GM12865 (cell line): ENCODE measurements around the gene SH3BGRL.

Source experiments
- DNase-seq: peaks from one replicate; pipeline ENCODE4 v3.0.0; 2010; ENCODE audit warnings: low read depth
- H3K4me3 ChIP-seq: 2 replicates; pipeline ENCODE4 v1.5.1; 2011; ENCODE audit warnings: mild to moderate bottlenecking, low read depth, low read length, control low read depth
- TF ChIP-seq, protein P1 (sequence below): IDR thresholded peaks from 2 replicates; pipeline ENCODE4 v1.5.1; 2011; ENCODE audit warnings: low read length, control low read depth, low read depth, inconsistent platforms; ENCODE audit not compliant: insufficient read depth; ENCODE audit errors: missing control alignments

SH3BGRL gene

DNA sequence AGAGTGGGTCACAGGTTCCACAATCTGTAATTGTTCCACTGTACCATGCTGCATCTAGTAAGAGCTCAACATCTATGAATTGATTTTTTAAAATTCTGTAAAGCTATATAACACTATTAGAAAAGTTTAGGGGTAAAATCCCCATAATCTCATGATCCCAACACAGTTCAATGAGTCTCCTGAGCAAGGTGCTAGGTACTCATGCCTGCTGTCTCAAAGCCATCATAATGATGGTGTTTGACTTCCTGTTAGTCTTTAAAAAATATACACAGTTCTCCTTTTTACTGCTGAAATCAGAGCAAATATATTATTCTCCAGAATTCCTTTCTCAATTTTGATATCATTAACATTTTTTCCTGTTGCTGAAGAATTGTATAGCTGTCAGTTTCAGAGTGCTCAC is 55.9 kb downstream of the SH3BGRL start:
- DNase-seq: no peak
- no peak overlapping the region for H3K4me3 ChIP-seq
- TF ChIP-seq, protein P1, sequence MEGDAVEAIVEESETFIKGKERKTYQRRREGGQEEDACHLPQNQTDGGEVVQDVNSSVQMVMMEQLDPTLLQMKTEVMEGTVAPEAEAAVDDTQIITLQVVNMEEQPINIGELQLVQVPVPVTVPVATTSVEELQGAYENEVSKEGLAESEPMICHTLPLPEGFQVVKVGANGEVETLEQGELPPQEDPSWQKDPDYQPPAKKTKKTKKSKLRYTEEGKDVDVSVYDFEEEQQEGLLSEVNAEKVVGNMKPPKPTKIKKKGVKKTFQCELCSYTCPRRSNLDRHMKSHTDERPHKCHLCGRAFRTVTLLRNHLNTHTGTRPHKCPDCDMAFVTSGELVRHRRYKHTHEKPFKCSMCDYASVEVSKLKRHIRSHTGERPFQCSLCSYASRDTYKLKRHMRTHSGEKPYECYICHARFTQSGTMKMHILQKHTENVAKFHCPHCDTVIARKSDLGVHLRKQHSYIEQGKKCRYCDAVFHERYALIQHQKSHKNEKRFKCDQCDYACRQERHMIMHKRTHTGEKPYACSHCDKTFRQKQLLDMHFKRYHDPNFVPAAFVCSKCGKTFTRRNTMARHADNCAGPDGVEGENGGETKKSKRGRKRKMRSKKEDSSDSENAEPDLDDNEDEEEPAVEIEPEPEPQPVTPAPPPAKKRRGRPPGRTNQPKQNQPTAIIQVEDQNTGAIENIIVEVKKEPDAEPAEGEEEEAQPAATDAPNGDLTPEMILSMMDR: no peak

DNA sequence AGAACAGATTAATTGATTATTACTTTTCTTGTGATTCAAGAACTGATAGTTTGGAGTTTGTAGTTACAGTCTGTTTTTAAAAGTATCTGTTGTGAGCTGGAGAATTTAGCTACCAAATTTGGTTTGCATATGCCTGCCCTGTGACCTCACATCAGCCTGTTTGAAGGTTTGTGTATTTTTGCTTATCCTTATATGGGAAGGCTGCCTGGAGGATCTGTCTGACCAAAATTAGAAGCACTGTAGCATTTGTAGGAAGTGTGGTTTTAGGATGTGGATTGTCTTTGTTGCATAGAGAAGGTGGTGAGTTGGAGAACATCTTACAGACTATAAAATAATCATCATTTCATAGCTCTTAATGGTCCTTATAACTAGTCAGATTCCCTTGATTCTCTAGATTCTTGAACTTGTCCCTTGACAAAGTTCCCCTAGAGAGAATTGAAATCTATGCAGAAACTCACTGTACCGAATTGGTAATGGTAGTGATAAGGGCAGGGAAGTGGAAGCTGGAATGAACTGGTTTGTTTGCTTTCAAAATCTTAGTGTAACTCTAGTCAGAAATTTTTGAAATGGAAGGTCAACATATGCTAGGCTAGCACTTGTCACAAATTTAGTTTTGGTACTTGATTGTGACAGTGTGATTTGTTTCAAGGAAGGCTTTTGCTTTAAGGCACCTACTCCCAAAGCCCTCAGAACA is 57.3 kb downstream of the SH3BGRL start:
- DNase-seq: no peak
- no peak overlapping the region for H3K4me3 ChIP-seq
- TF ChIP-seq, protein P1: no peak

DNA sequence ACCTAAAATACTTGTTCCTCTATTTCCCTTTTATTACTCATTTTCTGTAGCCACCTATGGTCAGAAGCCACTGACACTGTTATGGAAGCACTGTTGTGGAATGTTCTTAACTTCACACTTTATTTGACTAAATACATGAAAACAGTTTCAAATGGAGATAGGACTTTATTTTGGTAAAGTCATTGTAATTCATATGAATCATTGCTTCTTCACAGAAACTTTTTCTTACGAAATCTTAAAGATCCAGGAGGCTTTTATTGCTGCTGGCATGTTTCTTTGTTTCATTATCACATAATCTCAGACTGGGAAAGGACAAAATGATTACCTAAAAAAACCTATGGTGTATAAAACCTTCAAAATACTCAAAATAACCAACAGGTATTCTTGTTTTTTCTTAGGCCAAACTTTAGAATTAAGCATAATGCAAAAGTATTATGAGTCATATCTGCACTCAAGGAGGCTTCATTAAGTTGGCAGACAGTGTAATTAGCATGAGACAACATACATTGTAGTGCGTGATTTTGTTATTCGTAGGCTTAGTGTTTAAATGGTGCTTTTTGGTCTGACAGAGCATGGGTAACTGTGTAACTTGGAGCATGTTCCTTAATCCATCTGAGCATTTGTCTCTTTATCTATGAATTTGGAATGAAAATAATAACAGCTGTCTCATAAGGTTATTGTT is 58.0 kb downstream of the SH3BGRL start:
- DNase-seq: no peak
- H3K4me3 ChIP-seq: no peak overlapping the region
- TF ChIP-seq, protein P1: no peak

DNA sequence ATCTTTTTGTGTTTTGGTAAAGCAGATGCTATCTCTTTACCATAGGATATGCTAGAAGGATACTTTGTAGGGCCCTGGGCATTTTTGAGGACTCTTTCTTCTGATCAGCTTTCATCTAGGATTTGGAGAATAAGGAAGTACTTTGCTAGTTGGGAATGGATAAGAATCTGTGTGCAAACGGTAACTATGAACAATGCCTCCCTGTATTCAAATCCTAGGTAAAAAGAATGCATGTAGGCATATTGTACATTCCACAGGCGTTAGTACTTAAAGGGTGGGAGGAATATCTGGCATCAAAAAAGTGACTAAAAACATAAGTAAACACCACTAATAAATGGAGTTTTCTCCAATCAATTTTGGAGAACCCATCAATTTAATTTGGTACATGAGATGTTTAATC is 59.7 kb downstream of the SH3BGRL start:
- TF ChIP-seq, protein P1: no peak
- DNase-seq: no peak
- H3K4me3 ChIP-seq: no peak overlapping the region

DNA sequence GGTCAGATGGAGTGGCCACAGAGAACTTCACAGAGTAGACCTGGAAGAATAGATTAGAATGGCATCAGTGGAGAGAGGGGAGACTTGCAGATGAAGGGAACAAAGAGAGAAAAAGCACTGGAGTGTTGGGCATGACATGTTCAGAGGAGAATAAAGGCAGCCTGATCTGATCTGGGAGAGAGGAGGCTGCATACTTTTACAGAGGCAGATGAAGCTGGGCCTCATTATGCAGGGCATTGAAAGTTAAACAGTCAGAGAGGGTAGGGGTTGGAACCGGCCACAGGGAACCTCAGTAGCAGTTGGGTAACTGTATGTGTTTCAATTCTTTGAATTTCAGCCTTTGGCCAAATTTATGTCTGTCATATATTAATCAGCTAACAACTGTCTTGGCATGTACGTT is 61.2 kb downstream of the SH3BGRL start:
- TF ChIP-seq, protein P1: no peak
- no peak overlapping the region for H3K4me3 ChIP-seq
- no peak for DNase-seq

DNA sequence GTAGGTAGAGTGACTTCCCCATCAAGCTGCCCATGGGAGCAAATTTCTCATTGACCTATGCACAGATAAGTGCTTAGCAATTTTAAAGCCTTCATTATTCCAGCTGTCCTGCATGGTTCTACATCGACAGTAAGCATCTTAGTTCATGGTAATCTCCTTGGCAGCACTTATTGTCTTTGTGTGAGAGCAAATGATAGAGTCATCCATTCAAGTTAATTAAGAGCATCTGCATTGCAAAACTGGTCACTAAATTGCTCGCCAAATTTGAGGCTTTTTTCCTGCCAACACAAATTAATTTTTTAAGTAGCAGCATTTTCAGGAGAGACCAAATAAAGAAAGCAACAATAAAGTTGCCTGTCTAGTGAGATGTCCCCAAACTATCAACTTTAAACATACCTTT is 76.7 kb downstream of the SH3BGRL start:
- no peak overlapping the region for H3K4me3 ChIP-seq
- no peak for DNase-seq
- TF ChIP-seq, protein P1: no peak
